GM23248 (cell line): ENCODE data around the gene SV2C.

Experiments
- EZH2 ChIP-seq: fragments of 200-600 bp; sonication (generic); IDR thresholded peaks from 2 replicates; pipeline ENCODE4 v1.6.1; 2018; ENCODE audit warnings: antibody characterized with exemption, mild to moderate bottlenecking; ENCODE audit not compliant: insufficient read depth, poor library complexity, severe bottlenecking
- EZH2phosphoT487 ChIP-seq: fragments of 200-600 bp; sonication (generic); IDR thresholded peaks from 2 replicates; pipeline ENCODE4 v1.6.1; 2018; ENCODE audit warnings: antibody characterized with exemption, moderate library complexity, mild to moderate bottlenecking, low read depth; ENCODE audit not compliant: insufficient read depth

- TF ChIP-seq EZH2phosphoT487 (no peak), EZH2 (no peak)
Observed at GRCh38 chr5:76074487-76075065, 8.6 kb upstream of the SV2C start.
